Embryonic facial prominence (tissue), 1 donor: ENCODE measurements around the gene MYO5B.
"Not testable (repeated sequence)": the region's sequence is repeated elsewhere in the genome, so short reads cannot be mapped to it uniquely, and the experiment has no call there.

Experiments
- DNase-seq: peaks from one replicate; pipeline ENCODE4 v3.0.0-alpha.2; 2016; ENCODE audit errors: extremely low spot score

The MYO5B gene

DNA sequence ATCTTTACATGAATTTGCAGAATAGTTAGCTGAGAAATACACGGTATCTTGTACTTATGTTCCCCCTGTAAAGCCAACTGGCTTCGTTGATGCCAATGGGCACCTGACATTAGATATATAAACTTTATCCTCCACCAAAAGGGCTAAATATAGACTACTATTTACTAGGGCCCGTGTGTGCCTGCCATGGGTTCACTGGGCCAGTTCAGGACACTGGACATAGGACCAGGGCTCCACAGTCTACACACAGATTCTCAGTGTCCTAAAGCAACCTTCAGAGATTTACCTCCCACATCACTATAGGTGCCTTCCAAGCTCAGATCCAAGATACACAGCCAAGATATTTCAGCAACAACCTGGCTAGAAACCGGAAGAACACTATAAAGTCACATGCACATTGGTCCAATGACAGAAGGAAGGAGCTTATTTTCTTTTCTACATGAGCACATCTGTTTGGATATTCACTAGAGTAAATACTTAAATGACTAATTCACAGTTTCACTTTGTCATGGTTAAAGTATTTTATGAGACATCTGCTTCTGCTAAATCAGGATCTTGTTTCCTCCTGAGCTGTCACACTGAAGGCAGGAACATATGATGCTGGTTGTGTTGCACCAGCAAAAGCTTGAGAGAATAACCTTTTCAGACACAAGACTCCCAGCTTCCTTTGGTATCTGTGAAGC, 95.1 kb downstream of the MYO5B start:
- DNase-seq, result no peak

DNA sequence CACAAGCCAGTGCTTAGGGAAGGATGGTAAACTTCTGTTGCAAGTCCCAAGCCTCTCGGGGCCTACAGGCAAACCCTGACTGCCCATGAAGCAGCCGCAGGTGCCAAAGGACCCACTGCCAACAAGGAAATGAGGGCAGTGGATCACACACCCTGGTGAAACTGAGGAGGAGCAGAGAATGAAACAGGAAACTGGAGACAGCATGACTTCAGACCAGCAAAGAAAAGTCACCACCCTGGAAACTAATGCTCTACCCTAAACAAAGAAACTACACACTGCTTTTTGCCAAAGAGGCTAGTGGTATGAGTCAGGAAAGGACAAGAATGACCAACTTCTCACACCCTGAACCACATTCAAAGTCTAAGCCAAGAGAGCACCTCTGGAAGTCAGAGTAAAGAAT, 97.2 kb downstream of the MYO5B start:
- no peak for DNase-seq

DNA sequence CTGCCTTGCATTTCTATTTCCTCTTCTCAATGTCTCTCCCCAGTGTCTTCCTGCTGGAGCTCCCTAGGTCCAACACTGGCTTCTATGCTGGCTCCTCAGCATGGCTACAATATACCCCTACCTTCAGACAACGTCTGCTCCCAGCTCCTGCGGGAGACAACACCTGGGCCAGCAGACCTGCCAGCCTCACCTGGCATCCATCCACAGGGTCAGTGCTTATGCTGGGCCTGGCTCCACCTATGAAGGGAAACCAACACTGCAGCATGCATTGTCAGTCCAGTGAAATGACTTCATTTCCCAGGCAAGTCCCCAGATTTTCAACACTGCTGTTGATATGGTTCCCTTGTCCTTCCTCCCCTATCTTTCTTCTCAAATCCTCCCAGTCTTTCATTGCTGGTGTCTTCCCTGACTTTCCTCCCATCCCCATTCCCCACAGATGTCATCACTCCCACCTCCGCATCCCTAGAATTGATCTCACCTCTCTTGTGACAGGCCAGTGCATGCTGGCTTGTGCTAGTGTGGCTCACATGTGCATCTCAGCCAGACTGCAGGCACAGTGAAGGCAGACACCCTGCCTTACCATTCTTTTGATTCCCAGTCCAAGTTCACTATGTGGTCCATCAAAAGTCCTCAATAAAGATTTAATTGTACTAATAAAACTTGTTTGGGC, 98.0 kb downstream of the MYO5B start:
- DNase-seq, result no peak

DNA sequence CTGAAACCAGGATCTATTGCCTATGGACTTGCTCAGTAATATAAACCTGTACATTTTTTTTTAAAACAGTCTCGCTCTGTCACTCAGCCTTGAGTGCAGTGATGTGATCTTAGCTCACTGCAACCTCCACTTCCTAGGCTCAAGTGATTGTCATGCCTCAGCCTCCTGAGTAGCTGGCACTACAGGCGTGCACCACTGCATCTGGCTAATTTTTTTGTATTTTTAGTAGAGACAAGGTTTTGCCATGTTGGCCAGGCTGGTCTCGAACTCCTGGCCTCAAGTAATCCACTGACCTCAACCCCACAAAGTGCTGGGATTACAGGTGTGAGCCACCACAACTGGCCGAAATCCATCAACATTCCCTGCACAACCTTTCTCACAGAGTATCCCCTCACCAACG, 100.2 kb downstream of the MYO5B start:
- not testable (repeated sequence) for DNase-seq

DNA sequence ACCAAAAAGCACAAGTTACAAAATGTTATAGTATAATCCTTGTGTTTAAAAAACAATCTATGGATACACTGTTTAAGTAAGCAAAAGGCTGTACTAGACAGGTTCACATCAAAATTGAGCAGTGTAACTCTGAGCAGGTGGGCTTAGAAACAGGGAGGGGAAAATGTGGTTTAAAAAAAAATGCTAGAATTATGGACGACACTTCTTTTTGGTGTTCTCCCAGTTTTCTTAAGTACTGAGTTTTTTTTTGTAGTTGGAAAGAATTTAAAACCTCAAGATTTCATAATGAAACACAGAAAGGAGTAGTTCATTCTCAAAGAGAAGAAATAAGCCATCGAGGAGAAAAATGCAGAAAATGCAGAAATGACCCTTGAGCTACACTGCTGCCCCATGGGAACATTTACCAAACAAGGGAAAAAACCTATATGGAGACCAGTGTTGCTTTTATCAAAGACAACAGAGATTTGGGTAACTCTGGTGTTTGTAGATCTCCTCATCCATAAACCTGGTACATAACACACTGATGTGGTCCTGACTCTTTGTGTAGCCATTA, 100.7 kb downstream of the MYO5B start:
- no peak for DNase-seq

DNA sequence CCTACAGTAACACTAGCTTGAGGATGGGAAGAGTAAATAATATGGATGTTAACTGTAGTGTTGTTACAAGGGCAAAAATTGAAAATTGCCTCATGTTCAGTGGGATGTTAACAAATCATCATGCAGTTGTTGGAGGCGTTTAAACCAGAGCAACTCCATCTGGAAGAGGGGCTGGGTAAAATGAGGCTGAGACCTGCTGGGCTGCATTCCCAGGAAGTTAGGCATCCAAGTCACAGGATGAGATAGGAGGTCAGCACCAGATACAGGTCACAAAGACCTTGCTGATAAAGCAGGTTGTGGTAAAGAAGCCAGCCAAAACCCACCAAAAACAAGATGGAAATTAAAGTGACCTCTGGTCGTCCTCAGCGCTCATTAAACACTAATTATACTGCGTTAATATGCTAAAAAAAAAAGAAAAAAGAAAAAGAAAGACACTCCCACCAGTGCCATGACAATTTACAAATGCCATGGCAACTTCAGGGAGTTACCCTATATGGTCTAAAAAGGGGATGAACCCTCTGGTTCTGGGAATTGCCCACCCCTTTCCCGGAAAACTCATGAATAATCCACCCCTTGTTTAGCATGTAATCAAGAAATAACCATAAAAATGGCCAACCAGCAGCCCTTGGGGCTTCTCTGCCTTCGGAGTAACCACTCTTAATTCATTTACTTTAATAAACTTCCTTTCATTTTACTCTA, 101.4 kb downstream of the MYO5B start:
- DNase-seq, result no peak

DNA sequence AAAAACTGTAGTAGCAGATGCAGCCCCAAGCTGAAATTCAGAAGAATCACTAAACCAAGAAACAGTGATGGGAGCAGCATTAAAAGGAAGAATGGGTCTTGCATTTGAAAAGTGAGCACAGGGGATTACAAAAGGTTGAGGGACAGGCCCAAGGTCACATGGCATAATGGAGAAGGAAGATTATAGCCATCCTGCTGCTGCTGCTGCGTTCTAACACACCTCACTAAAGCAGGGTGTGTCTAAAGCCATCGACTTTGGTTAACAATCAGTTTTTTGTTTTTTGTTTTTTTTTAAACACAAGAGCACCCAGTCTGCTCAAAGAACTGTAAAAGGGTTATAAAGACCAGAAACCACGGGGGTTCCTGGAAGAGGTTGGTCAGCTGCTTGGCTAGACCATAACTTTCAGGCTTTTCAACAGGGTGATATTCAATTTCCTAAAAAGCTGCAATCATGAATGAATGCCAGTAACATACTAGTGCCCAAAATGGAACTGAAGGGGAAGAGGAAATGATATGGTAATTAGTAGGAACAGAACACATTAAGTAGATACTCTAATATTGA, 102.6 kb downstream of the MYO5B start:
- DNase-seq, result no peak

DNA sequence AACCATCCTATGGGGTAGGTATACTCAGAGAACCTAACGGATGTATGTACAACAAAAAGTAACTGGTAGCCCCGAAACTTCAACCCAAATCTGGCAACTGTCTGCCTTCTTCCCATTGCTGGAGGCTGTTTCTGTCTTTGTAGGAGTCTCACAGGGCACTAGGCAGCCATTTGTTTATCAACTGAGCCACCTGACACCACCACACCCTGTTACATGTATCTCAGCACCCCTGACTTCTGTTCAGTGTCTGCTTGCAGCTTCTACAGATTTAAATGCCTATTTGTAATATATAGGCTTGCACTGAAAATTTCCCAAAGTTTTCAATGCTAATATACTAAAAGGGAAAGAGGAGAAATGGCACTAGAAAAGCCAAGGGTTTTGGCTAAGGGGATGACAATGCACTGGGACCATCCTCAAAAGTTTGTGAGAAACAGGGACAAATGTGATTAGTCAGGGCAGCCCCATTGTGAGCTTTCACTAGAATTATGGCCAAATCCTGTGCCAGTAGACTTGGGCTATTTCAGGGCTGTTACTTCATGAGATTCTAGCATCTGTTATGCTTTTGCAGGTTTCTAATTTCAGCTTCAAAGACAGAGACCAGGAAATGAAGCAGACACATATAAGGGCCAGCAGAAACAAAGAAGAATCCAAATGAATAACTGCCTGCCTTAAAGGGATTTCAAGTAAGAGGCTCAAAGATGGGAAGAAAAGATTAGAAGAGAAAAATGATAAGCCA, 103.3 kb downstream of the MYO5B start:
- DNase-seq, result no peak

DNA sequence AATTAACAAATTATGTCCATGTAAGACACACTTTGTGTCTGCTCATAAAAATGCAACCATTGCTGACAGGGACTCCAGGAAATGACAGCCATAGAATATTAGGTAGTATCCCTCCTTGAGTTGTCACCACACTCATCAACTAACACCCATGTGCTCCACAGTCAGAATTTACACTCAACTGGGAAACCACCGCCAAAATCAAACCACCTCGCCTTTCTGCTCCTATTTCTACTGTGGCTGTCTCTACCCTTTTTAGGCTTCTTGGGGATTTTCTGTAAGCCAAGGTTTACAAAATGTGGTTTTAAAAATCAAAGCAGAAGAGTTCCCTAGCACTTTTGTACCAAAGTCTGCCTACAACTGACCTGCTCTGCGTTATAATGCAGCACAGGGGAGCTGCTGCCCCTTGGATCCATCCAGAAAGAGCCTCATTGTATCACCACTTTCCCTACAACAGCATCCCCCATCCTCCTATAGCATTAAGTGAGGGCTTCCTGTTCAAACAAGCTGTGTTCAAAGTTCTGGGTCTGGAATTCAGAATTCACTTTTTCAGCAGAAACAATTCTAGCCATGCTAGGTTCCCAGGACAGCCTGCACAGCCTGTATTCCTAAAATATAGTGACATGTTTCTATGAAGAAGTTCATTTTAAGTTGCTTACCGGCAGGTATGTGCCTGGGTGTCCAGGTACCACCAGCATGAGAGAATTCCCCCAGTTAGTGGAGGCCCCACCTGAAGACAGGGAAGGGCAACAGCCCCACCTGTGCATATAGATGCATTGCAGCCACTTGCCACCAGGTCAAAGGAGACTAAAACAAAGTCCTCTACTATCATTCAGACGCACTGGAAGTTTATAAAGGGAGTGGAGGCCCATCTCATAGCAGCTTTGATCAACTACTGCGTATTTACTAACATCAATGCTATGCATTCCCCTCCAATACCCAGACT, 104.3 kb downstream of the MYO5B start:
- no peak for DNase-seq

DNA sequence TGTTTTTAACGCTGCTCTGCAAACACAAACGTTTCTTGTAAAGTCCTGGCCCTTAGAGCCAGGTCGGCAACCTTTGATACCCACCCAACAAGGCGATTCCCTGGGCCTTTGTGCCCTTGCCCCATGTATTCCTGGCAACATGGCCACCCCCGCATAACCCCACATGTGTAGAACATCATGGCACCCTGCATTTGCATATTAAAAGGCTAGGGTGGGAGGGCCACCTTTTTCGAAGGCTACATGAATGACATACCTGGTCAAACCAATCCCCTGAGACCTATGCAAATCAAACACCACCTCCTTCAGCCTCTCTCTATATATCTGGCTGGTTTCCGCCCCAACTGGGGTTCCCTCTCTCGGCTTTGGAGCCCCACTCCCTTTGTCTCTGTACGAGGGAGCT, 105.2 kb downstream of the MYO5B start:
- DNase-seq, result no peak

DNA sequence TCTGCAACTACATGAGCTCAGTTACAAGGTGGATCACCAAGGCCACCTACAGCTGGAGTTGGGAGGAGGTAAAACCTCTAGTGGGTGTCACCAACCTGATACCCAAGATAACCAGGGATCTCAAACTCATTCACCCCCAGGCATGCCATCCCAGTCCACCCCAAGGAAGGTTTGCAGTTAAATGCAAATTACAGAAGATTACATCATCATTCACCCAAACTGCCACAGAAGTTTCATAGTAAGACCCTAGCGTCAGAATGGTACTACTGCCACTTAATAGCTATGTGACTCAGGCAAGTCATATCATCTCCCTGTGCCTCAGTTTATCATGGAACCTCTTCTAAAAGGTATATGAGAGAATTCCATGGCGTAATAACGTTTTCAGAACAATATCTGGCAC, 111.2 kb downstream of the MYO5B start:
- no peak for DNase-seq

DNA sequence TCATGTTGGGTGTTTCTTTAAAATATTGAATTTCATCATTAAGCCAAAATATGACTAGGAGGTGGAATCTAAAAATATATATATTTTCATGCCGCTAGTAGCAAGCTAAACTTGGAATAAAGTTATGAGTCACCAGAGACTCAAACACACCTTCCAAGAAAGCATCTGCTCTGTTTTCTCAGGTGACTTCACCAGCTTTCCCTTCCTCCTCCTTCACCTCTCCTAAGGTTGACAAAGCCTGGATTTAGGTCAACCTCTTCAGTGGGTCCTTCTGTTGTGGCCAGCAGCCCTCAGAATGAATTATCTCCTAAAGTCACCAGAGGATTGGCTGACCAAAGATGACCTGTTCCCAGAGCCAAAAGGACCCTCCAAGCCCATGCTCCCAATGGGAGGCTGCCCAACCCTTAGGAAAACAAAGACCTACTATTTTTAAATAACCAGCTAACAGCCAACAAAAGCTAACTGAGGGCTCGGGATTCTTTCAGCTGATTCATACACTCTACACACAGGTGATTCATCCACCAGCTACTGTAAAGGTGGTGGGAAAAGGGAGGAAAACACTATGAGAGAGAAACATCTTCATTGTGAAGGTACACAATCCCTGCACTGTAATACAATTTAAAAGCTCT, 113.9 kb downstream of the MYO5B start:
- no peak for DNase-seq

DNA sequence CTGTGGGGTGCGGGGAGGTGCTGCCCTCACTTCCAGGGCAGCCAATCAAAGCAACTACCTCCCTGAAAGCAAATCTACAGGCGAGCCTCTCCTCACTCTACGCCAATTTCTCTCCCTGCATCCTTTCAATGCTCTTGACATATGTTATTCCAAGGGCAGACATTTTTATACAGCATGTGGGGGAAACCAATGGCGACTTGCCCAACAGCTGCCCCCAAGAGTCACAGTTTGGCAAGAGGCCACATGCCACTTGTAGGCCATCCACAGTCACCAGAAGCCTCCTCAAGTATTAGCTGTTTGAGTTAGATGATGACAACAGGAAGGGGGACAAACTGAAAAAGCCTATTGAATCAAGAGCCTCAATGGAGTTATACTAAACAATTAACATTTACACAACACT, 114.6 kb downstream of the MYO5B start:
- no peak for DNase-seq

DNA sequence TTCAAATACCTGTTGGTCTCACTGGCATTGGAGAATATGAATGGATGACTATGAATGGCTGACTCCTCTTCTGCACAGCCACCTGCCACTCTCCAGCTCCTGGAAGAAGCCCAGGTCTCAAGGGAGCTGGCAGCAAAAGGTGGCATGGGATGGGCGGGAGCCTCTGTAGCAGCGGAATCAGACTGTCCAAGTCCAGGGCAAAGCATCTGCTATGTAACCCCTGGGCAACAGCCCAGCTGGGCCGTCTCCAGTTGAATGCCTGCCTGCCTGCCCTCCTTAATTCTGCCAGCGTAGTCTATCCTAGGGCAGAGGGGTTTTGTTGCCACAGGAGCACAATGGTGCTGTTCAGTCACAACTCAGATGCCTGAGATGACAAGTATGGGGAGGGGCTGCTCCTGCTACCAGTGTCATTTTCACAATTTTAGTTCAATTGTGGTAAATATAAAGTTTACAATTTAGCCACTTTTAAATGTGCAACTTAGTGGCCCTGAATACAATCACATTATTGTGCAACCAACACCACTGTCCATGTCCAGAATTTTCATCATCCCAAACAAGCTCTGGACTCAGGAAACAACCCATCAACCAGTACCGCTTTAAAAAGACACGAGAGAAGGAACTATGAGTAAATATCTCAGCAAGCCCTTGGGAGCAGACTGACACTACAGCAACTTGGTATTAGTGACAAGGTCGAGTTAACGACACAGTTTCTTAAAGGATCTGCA, 115.2 kb downstream of the MYO5B start:
- no peak for DNase-seq

DNA sequence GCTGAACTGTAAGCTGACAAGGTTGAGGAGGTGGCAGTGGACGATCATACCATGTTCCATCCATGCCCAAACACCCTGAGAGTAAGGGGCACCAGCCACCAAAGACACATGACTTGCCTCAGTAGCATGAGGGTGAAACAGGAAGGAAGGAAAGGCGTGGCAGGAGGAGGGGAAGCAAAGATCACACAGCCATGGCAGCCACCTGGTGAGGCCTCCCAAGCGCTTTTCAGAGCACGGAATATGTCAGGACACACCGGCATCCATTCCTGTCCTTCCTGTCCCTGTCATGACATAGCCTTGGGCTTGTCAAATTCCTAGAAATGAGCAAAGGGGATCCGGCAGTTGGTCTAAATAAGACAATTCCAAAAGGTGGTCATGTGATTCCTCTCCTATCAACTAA, 118.7 kb downstream of the MYO5B start:
- DNase-seq, result no peak

DNA sequence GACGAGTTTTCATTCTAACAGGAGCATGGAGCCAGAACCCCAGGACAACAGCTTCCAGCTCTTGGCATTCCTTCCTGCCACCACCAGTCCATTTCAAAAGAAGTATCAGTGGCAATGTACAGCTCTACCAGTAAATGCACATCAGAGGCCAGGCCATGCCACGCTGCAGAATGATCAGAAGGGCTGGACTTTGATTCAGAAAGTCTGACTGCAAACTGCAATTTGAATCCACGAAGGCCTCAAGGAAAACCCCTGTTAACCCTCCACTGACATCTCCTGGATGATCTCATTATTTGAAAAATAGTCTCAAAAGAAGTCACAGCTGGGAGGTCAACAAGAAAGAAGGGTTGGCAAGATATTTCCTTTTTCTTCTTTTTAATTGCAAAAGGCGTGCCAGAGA, 119.2 kb downstream of the MYO5B start:
- DNase-seq, result no peak

DNA sequence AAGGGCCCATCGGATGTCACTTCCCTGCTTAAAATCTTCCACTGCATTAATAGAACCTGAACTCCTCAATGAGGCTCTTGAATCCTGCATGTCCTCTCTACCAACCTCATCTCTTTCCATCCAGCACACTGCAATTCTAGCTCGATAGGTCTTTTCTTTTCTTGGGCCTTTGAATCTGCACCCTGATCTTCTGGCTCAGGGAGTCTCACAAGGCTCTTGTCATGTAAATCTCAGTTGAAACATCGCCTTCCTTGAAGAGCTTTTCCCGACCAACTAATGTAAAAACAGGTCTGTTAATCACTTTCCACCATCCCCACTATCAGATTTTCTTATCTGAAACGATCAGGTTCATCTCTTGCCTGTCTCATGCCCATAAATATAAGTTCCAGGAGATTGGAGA, 120.5 kb downstream of the MYO5B start:
- DNase-seq, result no peak

DNA sequence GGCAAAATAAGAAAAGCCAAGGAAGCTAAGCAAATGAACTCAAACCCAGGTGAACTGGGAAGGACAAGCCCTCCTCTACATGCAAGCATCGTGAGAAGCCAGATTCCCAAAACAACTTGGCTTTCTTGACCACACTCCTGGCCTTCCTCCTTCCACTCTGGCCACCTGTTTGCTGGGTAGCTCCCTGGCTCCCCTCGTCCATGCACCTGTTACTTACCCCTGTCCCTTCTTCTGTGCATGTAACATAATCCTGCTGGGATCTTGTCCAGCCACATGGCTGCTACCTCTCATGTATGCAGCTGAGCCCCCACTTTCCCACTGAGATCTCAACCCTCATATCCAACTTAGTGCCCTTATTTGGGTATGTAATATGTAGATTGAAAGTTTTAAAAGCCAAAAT, 121.6 kb downstream of the MYO5B start:
- no peak for DNase-seq

DNA sequence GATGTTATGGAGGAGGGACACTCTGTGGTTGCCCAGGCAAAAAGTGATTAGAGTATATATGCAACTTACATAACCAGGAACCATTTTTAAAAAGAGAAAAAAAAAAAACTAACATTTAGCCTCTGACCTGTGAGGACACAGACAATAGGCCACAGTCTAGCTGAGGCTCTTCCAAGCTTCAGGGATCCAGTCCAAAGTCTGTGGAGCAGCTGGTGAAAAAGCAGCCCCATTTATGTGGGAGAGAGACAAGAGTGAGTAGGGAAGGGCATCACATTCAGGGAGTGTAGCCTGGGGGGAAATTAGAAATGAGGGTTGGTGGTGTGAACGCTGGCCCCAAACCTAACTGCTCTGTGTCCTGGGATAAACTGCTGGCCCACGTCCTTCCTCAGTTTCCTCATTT, 122.8 kb downstream of the MYO5B start:
- no peak for DNase-seq

DNA sequence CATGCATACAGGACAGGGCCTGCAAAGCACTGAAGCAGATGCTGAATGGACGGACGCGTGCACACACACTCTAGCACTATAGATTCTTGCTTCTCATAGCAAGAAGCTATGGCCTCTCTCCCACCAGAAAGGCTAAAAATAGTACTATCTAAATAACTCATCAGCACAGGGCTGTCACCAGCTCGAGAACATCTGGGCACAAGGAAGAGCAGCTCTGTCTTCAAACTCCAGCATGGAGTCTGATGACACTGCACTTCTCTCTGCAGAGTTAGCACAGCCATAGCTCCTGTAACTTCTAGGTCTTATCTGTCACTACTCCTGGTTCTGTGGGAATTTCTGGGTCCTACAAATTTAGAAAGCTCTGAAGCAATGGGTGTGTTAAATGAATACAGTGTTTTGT, 123.5 kb downstream of the MYO5B start:
- no peak for DNase-seq
